GM12872 (cell line): ENCODE data around the gene SMAD6.
A peak's percentile ranks its signal among the peaks of the same experiment; 100 is the strongest.

Experiments used
- CTCF ChIP-seq: IDR thresholded peaks from 3 replicates; pipeline ENCODE4 v1.5.1; 2011; ENCODE audit warnings: low read depth, mild to moderate bottlenecking, low read length, moderate library complexity; ENCODE audit not compliant: insufficient read depth

The SMAD6 gene

GRCh38 chr15:66704803-66705153 is 2.7 kb downstream of the SMAD6 start:
- no peak for TF ChIP-seq CTCF

GRCh38 chr15:66705277-66706146 is 3.5 kb downstream of the SMAD6 start:
- no peak for TF ChIP-seq CTCF

- peak; percentile 44; the same call in 2 of the 3 replicates for TF ChIP-seq CTCF
These were observed 4.2 kb downstream of the SMAD6 start for GRCh38 chr15:66706225-66706732.

GRCh38 chr15:66706840-66707239 is 4.8 kb downstream of the SMAD6 start:
- no peak for TF ChIP-seq CTCF

- no peak for TF ChIP-seq CTCF
These were observed 5.5 kb downstream of the SMAD6 start for GRCh38 chr15:66707310-66708082.

GRCh38 chr15:66708389-66708788 is 6.4 kb downstream of the SMAD6 start:
- no peak for TF ChIP-seq CTCF

GRCh38 chr15:66709884-66710283 is 7.8 kb downstream of the SMAD6 start:
- TF ChIP-seq CTCF = no peak
